ENCODE data around the gene TBX15.

Gene TBX15

DNA sequence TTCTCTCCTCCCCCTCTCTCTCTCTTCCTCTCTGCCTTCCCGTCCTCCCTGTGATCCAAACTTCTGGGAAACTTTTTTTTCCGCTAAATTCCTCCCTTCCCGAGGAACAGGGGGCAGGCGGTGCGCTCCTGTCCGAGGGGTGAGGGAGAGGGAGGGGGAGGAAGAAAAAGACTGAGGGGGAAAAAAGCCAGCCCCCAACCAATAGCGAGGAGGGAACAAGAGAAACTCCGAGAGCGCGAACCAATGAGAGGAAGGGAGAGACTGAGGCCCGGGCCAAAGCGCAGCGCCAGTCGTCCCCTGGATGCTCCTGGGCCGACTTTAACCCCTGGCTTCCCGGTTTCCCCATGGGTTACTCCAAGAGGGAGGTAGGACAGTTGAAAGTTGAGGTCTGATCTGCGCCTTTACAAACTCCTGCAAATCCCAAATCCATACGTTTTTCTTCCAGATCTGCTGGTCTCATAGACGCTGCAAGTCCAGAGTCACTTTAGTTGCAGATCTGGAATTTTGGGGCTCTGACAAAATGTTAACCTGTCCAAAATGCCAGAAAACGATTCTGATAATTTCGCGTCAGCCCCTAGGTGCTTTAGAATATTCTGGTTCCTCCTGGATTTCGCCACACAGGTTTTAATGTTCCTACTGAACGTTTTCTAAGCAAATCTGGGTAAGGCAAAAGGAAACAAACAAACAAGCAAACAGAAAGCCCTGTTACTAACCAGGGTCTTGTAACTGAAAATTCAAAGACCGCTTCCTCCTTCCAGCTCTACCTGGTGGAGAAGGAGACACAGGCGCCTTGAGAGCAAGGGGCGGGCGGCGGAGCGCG lies at the start of gene TBX15:
TBX15 (minus strand) TSS at position 158 of the 820 bp plus-strand sequence. CDS start 548 bp downstream, outside the sequence.
- H3K4me1 ChIP-seq = no peaks in the 10 kb centered on the region
- no peak for DNase-seq (ENCODE audit: low spot score in 2 of 2)
- no peaks in the 10 kb centered on the region for H3K27me3 ChIP-seq (ENCODE audit: low read depth)
- no peak within 1 kb of the TSS for H3K4me3 ChIP-seq
- no peaks in the 10 kb centered on the region for H3K36me3 ChIP-seq (replicated peaks)
- H3K9me3 ChIP-seq = no peaks in the 10 kb centered on the region; the same call in 1 of the 2 replicates
- in situ Hi-C loops (cut with MboI; ENCODE audit: low sequenced_read_pairs) = loop anchor here (10.0 kb wide), 1 partner anchor 1114 kb away; no protein-coding TSS in a partner anchor

DNA sequence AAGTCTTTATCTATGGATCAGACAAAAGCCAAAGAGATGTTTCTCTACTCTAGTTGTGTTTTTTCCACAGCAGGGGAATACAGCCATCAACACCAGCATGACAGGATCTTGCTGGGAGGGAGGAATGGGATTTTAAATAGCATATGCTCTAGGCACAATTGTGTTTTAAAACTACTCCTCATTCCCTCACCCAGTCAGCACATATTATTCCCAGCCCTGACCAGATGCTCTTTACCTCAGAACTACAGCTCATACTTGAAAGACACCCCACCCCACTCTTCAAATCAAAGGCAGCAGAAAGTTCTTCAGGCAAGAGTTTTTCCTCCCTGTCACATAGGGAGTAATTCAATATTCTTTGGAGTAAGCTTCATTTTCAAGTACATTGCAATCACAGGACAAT lies 46.2 kb upstream of the TBX15 start:
- no peaks in the 10 kb centered on the region for H3K9me3 ChIP-seq
- no peaks in the 10 kb centered on the region for H3K4me1 ChIP-seq
- H3K36me3 ChIP-seq (replicated peaks) = no peaks in the 10 kb centered on the region
- no peak overlapping the region for H3K4me3 ChIP-seq
- no peak for DNase-seq (ENCODE audit: low spot score in 2 of 2)
- in situ Hi-C loops (cut with MboI; ENCODE audit: low sequenced_read_pairs) = no loop called here
- no peaks in the 10 kb centered on the region for H3K27me3 ChIP-seq (ENCODE audit: low read depth)

DNA sequence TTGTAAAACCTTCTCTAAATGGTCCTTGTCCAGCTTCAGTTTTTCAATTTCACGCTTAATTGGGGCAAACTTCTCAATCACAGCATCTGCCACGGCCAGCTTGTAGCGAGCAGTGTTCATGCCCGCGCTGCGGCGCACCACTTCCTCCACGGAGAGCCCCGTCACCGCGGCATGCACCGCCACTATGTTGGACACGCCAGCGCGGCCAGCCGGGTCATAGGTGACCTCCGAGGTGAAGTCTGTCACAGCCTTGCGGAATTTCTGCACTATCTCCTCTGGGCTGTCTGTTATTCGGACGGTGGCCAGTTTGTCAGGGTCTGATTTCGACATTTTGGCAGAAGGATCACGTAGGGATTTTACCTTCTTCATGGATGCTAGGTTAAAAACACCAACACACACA lies 44.8 kb upstream of the TBX15 start:
- DNase-seq (ENCODE audit: low spot score in 2 of 2) = no peak
- H3K9me3 ChIP-seq = no peaks in the 10 kb centered on the region

DNA sequence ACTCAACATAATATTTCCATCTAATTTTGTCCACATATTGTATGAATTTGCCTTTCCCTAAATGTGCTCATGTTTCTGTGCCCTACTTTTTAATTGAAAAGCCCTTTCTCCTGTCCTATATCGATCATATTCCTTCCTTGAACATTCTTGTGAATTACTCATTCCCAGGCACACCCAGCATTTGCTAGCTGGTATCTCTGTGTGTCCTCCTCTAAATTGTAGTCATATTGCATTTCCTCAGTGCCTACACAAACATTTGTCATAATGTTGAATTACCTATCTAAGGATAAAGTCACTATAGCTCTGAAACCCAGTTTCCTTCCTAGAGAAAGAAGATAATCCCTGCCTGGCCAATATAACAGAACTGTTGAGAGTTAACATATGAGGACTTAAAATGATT lies 39.6 kb upstream of the TBX15 start:
- in situ Hi-C loops (cut with MboI; ENCODE audit: low sequenced_read_pairs) = no loop called here
- Histone ChIP-seq H3K4me3 (no peak overlapping the region), H3K9me3 (no peaks in the 10 kb centered on the region), H3K36me3 (replicated peaks) (no peaks in the 10 kb centered on the region), H3K4me1 (no peaks in the 10 kb centered on the region), H3K27me3 (ENCODE audit: low read depth) (no peaks in the 10 kb centered on the region)
- no peak for DNase-seq (ENCODE audit: low spot score in 2 of 2)

More for the DNA sequence above, 44.8 kb upstream of the TBX15 start:
- Histone ChIP-seq H3K36me3 (replicated peaks) (no peaks in the 10 kb centered on the region), H3K4me3 (no peak overlapping the region), H3K27me3 (ENCODE audit: low read depth) (no peaks in the 10 kb centered on the region), H3K4me1 (no peaks in the 10 kb centered on the region)
- in situ Hi-C loops (cut with MboI; ENCODE audit: low sequenced_read_pairs) = no loop called here

DNA sequence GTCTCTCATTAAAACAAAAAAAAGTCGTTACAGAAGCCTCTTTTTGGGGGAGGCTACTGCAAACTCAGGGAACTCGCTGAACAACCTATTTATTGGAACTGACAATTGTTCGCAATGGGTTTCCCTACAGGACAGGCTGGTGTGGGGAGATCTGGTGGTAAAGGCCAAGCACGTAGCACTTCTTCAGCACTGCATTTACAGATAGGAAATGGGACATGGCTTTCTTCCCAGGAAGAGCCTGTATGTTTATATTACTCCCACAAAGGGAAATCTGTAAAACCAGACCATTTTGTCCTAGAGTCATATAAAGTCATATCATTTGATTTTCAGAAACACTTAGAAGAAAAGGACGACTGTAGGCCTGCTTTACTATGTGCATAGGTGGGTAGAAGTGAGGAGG lies 38.8 kb upstream of the TBX15 start:
- in situ Hi-C loops (cut with MboI; ENCODE audit: low sequenced_read_pairs) = no loop called here
- Histone ChIP-seq H3K4me3 (no peak overlapping the region), H3K4me1 (no peaks in the 10 kb centered on the region), H3K9me3 (no peaks in the 10 kb centered on the region), H3K27me3 (ENCODE audit: low read depth) (no peaks in the 10 kb centered on the region), H3K36me3 (replicated peaks) (no peaks in the 10 kb centered on the region)
- DNase-seq (ENCODE audit: low spot score in 2 of 2) = no peak

DNA sequence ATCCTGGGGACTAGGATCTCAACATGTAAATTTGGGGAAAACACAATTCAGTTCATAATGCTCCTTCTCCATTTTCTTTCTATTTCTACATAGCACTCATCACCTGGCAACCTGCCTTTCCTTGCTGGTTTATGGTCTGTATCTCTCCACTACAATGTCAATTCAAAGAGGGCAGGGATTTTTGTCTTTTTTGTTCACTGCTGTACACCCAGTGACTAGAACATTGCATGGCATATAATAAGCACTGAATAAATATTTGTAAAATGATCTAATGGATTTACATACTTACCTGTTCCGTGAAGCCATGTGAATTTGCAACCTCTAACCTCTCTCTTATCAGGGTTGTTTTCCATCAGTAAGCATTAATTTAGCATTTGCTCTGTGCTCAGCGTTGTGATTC lies 27.4 kb upstream of the TBX15 start:
- Histone ChIP-seq H3K4me3 (no peak overlapping the region), H3K27me3 (ENCODE audit: low read depth) (no peaks in the 10 kb centered on the region), H3K9me3 (no peaks in the 10 kb centered on the region), H3K4me1 (no peaks in the 10 kb centered on the region), H3K36me3 (replicated peaks) (no peaks in the 10 kb centered on the region)
- DNase-seq (ENCODE audit: low spot score in 2 of 2) = no peak
- in situ Hi-C loops (cut with MboI; ENCODE audit: low sequenced_read_pairs) = loop anchor here (25.0 kb wide), 1 partner anchor 278 kb away; no protein-coding TSS in a partner anchor

DNA sequence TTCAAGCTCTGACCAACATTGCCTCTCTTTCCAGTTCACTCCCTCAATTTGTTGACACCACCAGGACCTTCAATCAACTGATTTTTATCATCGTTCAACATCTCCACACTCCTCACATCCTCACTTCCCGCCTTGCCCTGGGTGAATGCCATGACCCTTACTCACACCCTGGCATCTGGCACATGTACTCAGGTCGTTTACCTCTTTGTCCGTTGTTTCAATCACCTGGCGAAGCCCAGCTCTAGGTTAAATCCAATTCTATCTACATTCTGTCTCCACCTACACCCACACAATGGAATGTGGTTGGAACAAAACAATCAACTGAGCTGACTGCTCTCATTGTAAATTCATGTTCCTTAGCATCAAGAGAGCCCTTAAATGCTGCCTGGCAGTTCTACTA lies 24.2 kb upstream of the TBX15 start:
- no peaks in the 10 kb centered on the region for H3K36me3 ChIP-seq (replicated peaks)
- H3K4me1 ChIP-seq = no peaks in the 10 kb centered on the region
- in situ Hi-C loops (cut with MboI; ENCODE audit: low sequenced_read_pairs) = loop anchor here (25.0 kb wide), 1 partner anchor 275 kb away; no protein-coding TSS in a partner anchor
- H3K4me3 ChIP-seq = no peak overlapping the region
- H3K9me3 ChIP-seq = no peaks in the 10 kb centered on the region
- H3K27me3 ChIP-seq (ENCODE audit: low read depth) = no peaks in the 10 kb centered on the region
- no peak for DNase-seq (ENCODE audit: low spot score in 2 of 2)

DNA sequence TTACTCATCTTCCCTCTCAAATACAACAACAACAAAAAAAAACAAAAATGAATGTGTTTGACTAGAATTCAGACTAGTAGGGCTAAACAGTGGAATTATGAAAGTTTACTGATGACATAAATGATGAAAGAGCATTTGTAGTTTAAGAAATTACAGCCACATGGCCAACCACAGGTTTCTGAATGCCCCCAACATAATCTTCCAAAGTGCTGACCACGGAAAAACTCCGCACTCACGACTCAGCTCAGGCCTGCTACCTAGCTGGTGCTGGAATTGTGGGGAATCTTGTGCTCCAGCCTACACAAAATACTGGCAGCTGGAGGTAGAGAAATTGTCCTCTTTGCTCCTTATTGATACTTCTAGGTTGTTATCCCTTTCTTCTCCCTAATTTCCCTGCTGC lies 23.6 kb upstream of the TBX15 start:
- Histone ChIP-seq H3K36me3 (replicated peaks) (no peaks in the 10 kb centered on the region), H3K4me3 (no peak overlapping the region), H3K9me3 (no peaks in the 10 kb centered on the region), H3K4me1 (no peaks in the 10 kb centered on the region), H3K27me3 (ENCODE audit: low read depth) (no peaks in the 10 kb centered on the region)
- DNase-seq (ENCODE audit: low spot score in 2 of 2) = no peak
- in situ Hi-C loops (cut with MboI; ENCODE audit: low sequenced_read_pairs) = loop anchor here (25.0 kb wide), 1 partner anchor 274 kb away; no protein-coding TSS in a partner anchor

DNA sequence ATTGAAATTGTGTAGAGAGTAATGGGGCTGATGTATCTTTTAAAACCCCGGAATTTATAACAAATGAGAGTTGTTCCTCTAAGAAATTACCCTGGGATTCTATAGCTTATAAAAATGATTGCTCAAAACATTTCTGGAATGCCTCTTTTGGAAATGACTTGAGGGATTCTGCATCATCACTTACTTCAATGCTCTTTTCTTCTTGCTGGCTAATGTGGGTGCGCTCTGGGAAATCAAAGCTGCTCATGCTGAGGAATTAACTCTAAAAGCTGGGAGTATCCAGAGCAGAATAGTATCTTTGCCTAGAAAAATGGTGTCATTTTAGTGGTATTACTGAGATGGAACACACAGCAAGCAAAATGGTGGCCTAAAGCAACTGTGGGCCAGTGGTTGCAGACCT lies 23.0 kb upstream of the TBX15 start:
- H3K36me3 ChIP-seq (replicated peaks) = no peaks in the 10 kb centered on the region
- no peaks in the 10 kb centered on the region for H3K9me3 ChIP-seq
- no peak for DNase-seq (ENCODE audit: low spot score in 2 of 2)
- no peak overlapping the region for H3K4me3 ChIP-seq
- H3K27me3 ChIP-seq (ENCODE audit: low read depth) = no peaks in the 10 kb centered on the region
- H3K4me1 ChIP-seq = no peaks in the 10 kb centered on the region
- in situ Hi-C loops (cut with MboI; ENCODE audit: low sequenced_read_pairs) = loop anchor here (25.0 kb wide), 1 partner anchor 274 kb away; no protein-coding TSS in a partner anchor

DNA sequence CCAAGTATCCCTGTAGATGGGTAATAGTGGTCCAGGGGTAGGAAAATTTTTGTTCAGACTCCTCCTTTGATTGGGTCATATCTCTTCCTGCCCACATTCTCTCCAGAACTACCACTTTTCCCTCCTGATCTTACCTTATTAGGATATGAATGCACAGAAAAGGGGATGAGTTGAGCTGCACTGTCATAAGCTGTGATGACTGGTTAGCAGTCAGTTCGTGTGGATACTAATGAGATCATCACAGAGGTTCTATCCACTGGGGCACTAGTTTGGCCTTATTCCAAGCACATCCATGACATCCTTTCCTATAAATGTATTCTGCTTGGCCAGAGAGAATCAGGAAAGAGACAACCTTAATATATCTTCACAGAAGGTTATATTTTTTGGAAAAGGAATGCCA lies 22.1 kb upstream of the TBX15 start:
- Histone ChIP-seq H3K4me3 (no peak overlapping the region), H3K4me1 (no peaks in the 10 kb centered on the region), H3K9me3 (no peaks in the 10 kb centered on the region), H3K27me3 (ENCODE audit: low read depth) (0 out of 2 replicates have a peak, but pooled peaks cover 2% of the 10 kb centered on the region), H3K36me3 (replicated peaks) (no peaks in the 10 kb centered on the region)
- in situ Hi-C loops (cut with MboI; ENCODE audit: low sequenced_read_pairs) = loop anchor here (25.0 kb wide), 1 partner anchor 273 kb away; no protein-coding TSS in a partner anchor
- DNase-seq (ENCODE audit: low spot score in 2 of 2) = no peak

DNA sequence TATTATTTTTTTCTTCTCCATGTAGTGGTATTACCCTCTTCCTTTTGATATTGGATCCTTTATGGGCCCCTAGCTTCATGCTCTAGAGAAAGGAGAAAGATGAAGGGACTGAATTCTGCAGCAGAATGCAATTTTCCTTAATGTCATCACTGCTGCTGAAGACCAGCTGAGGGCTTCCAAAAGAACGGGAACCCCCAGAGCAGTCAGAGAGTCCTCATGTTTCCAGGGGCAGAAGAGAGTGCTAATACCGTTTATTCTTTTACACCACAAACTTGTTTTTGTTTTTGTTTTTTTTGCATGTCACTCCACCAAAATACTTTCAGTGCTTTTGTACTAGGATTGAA lies 21.1 kb upstream of the TBX15 start:
- H3K4me1 ChIP-seq = no peaks in the 10 kb centered on the region
- H3K36me3 ChIP-seq (replicated peaks) = no peaks in the 10 kb centered on the region
- H3K4me3 ChIP-seq = no peak overlapping the region
- no peaks in the 10 kb centered on the region for H3K9me3 ChIP-seq
- 0 out of 2 replicates have a peak, but pooled peaks cover 2% of the 10 kb centered on the region for H3K27me3 ChIP-seq (ENCODE audit: low read depth)
- DNase-seq (ENCODE audit: low spot score in 2 of 2) = no peak
- in situ Hi-C loops (cut with MboI; ENCODE audit: low sequenced_read_pairs) = loop anchor here (25.0 kb wide), 1 partner anchor 272 kb away; no protein-coding TSS in a partner anchor

DNA sequence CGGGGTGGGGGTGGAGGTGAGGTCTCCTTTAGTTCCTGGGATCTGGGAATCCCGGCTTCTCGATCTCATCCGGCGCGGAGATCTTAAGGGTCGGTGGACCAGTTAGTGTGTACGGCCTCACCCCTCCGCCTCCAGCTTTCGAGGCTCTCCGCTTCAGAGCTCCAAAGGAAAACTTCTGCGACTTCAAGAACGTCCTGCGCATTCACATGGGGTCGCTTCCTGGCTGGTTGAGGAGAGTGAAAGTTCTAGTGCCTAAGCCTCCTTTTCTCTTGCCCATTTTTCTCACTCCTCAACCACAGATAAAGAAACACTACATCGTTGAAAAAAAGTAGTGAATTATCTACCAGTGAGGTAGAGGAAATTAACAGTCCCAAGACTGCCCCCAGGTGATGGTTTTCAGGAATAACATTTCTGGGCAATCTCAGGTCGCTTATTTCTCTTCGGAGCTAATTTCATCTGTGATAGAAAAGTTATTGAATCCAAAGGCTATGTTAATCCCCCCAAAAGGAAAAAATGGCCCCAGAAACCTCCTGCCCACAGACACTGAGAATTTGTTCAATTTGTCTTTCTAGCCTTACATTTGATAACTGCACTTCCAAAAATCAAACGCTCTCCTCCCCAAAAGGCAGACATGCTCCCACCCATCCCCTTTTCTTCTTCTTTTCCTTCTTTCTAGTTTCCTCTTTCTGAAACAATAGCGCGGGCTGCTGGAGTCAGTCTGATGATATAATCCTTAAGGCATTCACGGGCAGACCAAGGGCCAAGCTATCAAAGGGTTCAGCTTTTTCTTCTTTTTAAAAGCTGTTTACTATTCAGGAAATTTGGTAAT lies 20.6 kb upstream of the TBX15 start:
- Histone ChIP-seq H3K36me3 (replicated peaks) (no peaks in the 10 kb centered on the region), H3K27me3 (ENCODE audit: low read depth) (0 out of 2 replicates have a peak, but pooled peaks cover 2% of the 10 kb centered on the region), H3K4me3 (no peak overlapping the region), H3K9me3 (no peaks in the 10 kb centered on the region), H3K4me1 (no peaks in the 10 kb centered on the region)
- in situ Hi-C loops (cut with MboI; ENCODE audit: low sequenced_read_pairs) = loop anchor here (25.0 kb wide), 1 partner anchor 271 kb away; no protein-coding TSS in a partner anchor
- DNase-seq (ENCODE audit: low spot score in 2 of 2) = peak; percentile 24 to 59

DNA sequence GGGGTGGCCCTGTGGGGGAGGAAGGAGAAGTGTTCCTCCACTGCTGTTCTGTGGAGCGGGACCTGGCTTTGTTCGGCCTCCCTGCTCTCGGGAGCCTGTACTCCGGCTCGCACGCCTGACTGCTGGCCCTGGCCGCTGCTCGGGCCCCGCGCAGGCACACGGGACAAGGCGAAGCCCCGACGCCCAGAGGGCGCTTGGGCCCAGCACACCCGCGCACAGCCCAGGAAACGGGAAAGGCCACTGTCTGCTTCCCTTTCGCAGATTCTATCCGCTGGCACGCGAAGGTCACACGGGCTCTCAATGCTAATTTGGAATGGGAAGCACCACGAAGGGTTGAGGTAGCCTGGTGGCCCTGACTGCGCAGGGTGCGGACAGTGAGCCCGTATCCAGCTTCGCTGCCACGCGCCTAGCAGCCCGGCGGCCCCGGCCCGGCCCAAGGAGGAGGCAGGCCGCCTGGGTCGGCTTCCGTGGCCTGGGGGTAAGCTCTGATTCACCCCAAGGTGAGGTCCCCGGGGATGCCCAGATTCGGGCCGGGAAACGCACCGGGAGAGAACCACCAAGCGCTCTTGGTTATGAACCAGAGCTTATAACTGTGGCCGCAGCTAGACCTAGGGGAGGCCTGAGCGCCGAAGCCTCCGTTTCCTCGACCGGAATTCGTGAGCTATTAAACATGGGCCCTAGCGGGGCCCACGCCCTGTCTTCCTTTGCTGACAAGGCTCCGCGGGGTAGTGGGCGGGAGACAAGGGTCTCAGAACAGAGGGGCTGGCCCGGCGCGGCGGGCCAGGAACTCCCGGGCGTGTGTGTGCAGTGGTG lies 19.7 kb upstream of the TBX15 start:
- no peaks in the 10 kb centered on the region for H3K36me3 ChIP-seq (replicated peaks)
- no peaks in the 10 kb centered on the region for H3K9me3 ChIP-seq
- H3K4me1 ChIP-seq = no peaks in the 10 kb centered on the region
- no peak overlapping the region for H3K4me3 ChIP-seq
- no peak for DNase-seq (ENCODE audit: low spot score in 2 of 2)
- 0 out of 2 replicates have a peak, but pooled peaks cover 2% of the 10 kb centered on the region for H3K27me3 ChIP-seq (ENCODE audit: low read depth)
- in situ Hi-C loops (cut with MboI; ENCODE audit: low sequenced_read_pairs) = loop anchor here (25.0 kb wide), 1 partner anchor 271 kb away; no protein-coding TSS in a partner anchor

Data from HAP-1 (cell line).